ENCODE data around the gene PODXL.

- TF ChIP-seq EZH2 (IDR thresholded peaks at IDR 0.05) (no peak), POLR2AphosphoS5 (IDR thresholded peaks at IDR 0.05; ENCODE audit: borderline replicate concordance, low read depth, low read length) (no peak), FOXP2 (optimal IDR thresholded peaks at IDR 0.05; ENCODE audit: control extremely low read depth, extremely low read length, insufficient read depth) (no peak)
These were observed 37.8 kb downstream of the PODXL start for GRCh38 chr7:131518626-131519025.
